K562 (cell line): Measurements from ENCODE around the gene NPC1. TPM values are rescaled to one million over a fixed set of nuclear protein-coding genes. Genes with fewer than 3 reads are reported as not detected.

Experiments used
- ATAC-seq: fragments of 200-7000 bp; cut with Tn5 transposase; 3 replicates; pipeline ENCODE4 v1.9.1; 2020; ENCODE audit warnings: moderate library complexity
- BruUV-seq: library from RNA; stranded (reverse); fragments of 400-500 nt; replicated peaks from 2 replicates; lab custom pipeline; 2021; lab: Mats Ljungman, UMichigan
- CTCF ChIA-PET: fragments of 300-600 bp; formaldehyde crosslinking; extraction: SDS; loops from one replicate; lab custom pipeline; 2021; ENCODE audit warnings: low intra/inter-chr PET ratio; lab: Yijun Ruan, JAX
- POLR2A ChIA-PET: fragments of 300-600, 350-650 bp; sonication (Branson Sonifier 250); formaldehyde crosslinking; extraction: SDS; loops from one replicate; lab custom pipeline; 2021; ENCODE audit warnings: antibody characterized with exemption, inconsistent platforms; lab: Yijun Ruan, JAX
- DNase-seq, 4 experiments: peaks; one replicate each; pipeline versions ENCODE4 v3.0.0 to v3.0.0-alpha.2; 2011 to 2018; ENCODE audit warnings: low spot score in 3 of 4, mixed read lengths in 3 of 4; ENCODE audit errors: extremely low read depth in 1 of 4
- FAIRE-seq: peaks from 2 replicates; lab custom pipeline; 2011; peaks lifted over from hg19 to GRCh38; lab: Jason Lieb, UNC
- H2AFZ ChIP-seq: 2 replicates; pipeline ENCODE4 v1.6.0; 2011; ENCODE audit warnings: low read depth, low read length, control low read depth, inconsistent platforms
- H3K27ac ChIP-seq: fragments of 200-600 bp; 3 replicates; pipeline ENCODE4 v1.8.0; 2011; ENCODE audit warnings: low read depth, mild to moderate bottlenecking, control low read depth, inconsistent platforms, low read length, moderate library complexity, mixed read lengths; ENCODE audit errors: extremely low read depth
- H3K27me3 ChIP-seq, 2 experiments: fragments of 300-600 bp in 1 of 2; 2 replicates in 1 of 2; 3 replicates in 1 of 2; pipeline versions ENCODE4 v1.6.0 to v1.8.0; 2011; ENCODE audit warnings: inconsistent platforms in 2 of 2, low read length in 2 of 2, mild to moderate bottlenecking in 1 of 2, mixed read lengths in 1 of 2, moderate library complexity in 1 of 2; ENCODE audit not compliant: control insufficient read depth in 2 of 2, insufficient read depth in 2 of 2
- H3K36me3 ChIP-seq: fragments of 300-600 bp; 3 replicates; pipeline ENCODE4 v1.8.0; 2011; ENCODE audit warnings: mild to moderate bottlenecking, low read length, inconsistent platforms; ENCODE audit not compliant: control insufficient read depth, insufficient read depth
- H3K4me1 ChIP-seq, 2 experiments: fragments of 200-600 bp in 1 of 2; replicated peaks in 1 of 2; 2 replicates in 1 of 2; 3 replicates in 1 of 2; pipeline versions ENCODE4 v1.5.1 to v1.8.0; 2011; ENCODE audit warnings: inconsistent platforms in 2 of 2, low read length in 2 of 2, mild to moderate bottlenecking in 1 of 2, mixed read lengths in 1 of 2, moderate library complexity in 1 of 2; ENCODE audit not compliant: control insufficient read depth in 2 of 2, insufficient read depth in 2 of 2
- H3K4me2 ChIP-seq: 2 replicates; pipeline ENCODE4 v1.6.1; 2011; ENCODE audit warnings: low read length, control low read depth, inconsistent platforms, mixed read lengths; ENCODE audit not compliant: insufficient read depth
- H3K4me3 ChIP-seq: fragments of 200-600 bp; sonication (generic), shearing (Covaris generic); 2 replicates; pipeline ENCODE4 v1.5.1; 2016; ENCODE audit warnings: control low read depth, inconsistent platforms
- H3K79me2 ChIP-seq: fragments of 200-600 bp; 3 replicates; pipeline ENCODE4 v1.8.0; 2011; ENCODE audit warnings: low read length, inconsistent platforms; ENCODE audit not compliant: control insufficient read depth, insufficient read depth
- H3K9ac ChIP-seq, 2 experiments: 2 replicates each; pipeline versions ENCODE4 v1.6.0 to v1.6.1; 2011; ENCODE audit warnings: low read depth in 2 of 2, low read length in 2 of 2, control low read depth in 1 of 2, inconsistent platforms in 1 of 2, mild to moderate bottlenecking in 1 of 2, mixed read lengths in 1 of 2; ENCODE audit not compliant: insufficient read depth in 1 of 2
- H3K9me1 ChIP-seq: one replicate; pipeline ENCODE4 v1.6.0; 2011; ENCODE audit warnings: inconsistent platforms, mild to moderate bottlenecking, low read length, moderate library complexity; ENCODE audit not compliant: control insufficient read depth, insufficient read depth
- H3K9me3 ChIP-seq: replicated peaks from 2 replicates; pipeline ENCODE4 v1.5.1; 2011; ENCODE audit warnings: low read depth, low read length, inconsistent platforms; ENCODE audit not compliant: control insufficient read depth, insufficient read depth
- H4K20me1 ChIP-seq: replicated peaks from 2 replicates; pipeline ENCODE4 v1.6.1; 2011; ENCODE audit warnings: low read length, inconsistent platforms, mixed read lengths; ENCODE audit not compliant: control insufficient read depth, insufficient read depth
- ARNT ChIP-seq, 2 experiments: fragments of 450-650 bp; IDR thresholded peaks; 2 replicates each; pipeline ENCODE4 v1.6.1; 2016; ENCODE audit warnings: mild to moderate bottlenecking in 1 of 2
- CBFA2T3 ChIP-seq: fragments of 450-650 bp; IDR thresholded peaks from 2 replicates; pipeline ENCODE4 v1.6.1; 2017
- CXXC5 ChIP-seq: fragments of 250-450 bp; sonication (Bioruptor Pico); IDR thresholded peaks from 2 replicates; pipeline ENCODE4 v1.8.0; 2022; ENCODE audit warnings: inconsistent platforms, mild to moderate bottlenecking, moderate library complexity
- EP300 ChIP-seq: IDR thresholded peaks from 2 replicates; pipeline ENCODE4 v1.6.1; 2012; ENCODE audit warnings: low read length, improper control_type of control experiment
- GABPA ChIP-seq: fragments of 200-800 bp; sonication (Bioruptor generic); conservative IDR thresholded peaks from 2 replicates; pipeline ENCODE4 v1.6.1; 2016; ENCODE audit warnings: low read depth, missing genetic modification characterization, missing compliant biosample characterization
- PHTF2 ChIP-seq: fragments of 250-450 bp; sonication (Bioruptor Pico); IDR thresholded peaks from 2 replicates; pipeline ENCODE4 v1.5.0; 2021; ENCODE audit warnings: mild to moderate bottlenecking
- YBX1 ChIP-seq: fragments of 450-650 bp; IDR thresholded peaks from 2 replicates; pipeline ENCODE4 v1.7.1; 2016; ENCODE audit warnings: mild to moderate bottlenecking
- ZBED1 ChIP-seq: IDR thresholded peaks from 2 replicates; pipeline ENCODE4 v1.6.1; 2014
- ZNF146 ChIP-seq: IDR thresholded peaks from one replicate; pipeline ENCODE4 v1.6.1; 2018; ENCODE audit warnings: missing compliant biosample characterization; ENCODE audit not compliant: unreplicated experiment
- ZNF717 ChIP-seq: fragments of 250-450 bp; sonication (Bioruptor Pico); IDR thresholded peaks from 2 replicates; pipeline ENCODE4 v1.5.0; 2021
- ZSCAN29 ChIP-seq: fragments of 450-650 bp; IDR thresholded peaks from 2 replicates; pipeline ENCODE4 v1.6.1; 2017
- WGBS: fragments of 100-300 bp; shearing (Covaris generic); methylation state at CpG from one replicate; pipeline ENCODE4 v1.1.6; 2016; ENCODE audit warnings: low coverage, mixed read lengths; ENCODE audit not compliant: insufficient coverage; ENCODE audit errors: missing lambda C conversion rate; 5-methylcytosine and 5-hydroxymethylcytosine counted together
- in situ Hi-C: fragments of 300-500 bp; cut with MboI; formaldehyde crosslinking; loops from 4 replicates; pipeline ENCODE4 v1.15.0; 2018; ENCODE audit warnings: inconsistent platforms, mixed read lengths
- intact Hi-C: fragments of 100-400 bp; cut with micrococcal nuclease; formaldehyde crosslinking; loops from 2 replicates; pipeline ENCODE4 v1.14.2; 2022
- polyA plus RNA-seq, 8 experiments: library from polyadenylated mRNA; depleted of rRNA in 4 of 8; stranded (reverse) in 5 of 8; unstranded in 3 of 8; fragments of >200 nt; fragmentation: Nextera tagmentation in 2 of 8; fragmentation: Illumina TruSeq in 1 of 8; extraction: Ambion mirVana in 2 of 8; extraction: Trizol in 1 of 8; gene quantifications; 2 replicates each; pipeline versions ENCODE4 v1.2.1 to v1.2.3, GENCODE V29; 2011 to 2014; ENCODE audit warnings: inconsistent platforms in 1 of 8, missing spikeins in 1 of 8
- total RNA-seq, 7 experiments: library from RNA; depleted of rRNA in 6 of 7; stranded (reverse); fragments of >200 nt in 6 of 7; fragmentation: Illumina TruSeq in 2 of 7; extraction: Trizol in 2 of 7; gene quantifications; 2 replicates each; pipeline versions ENCODE4 v1.2.1 to v1.2.3, GENCODE V29; 2011 to 2021; ENCODE audit warnings: low replicate concordance in 1 of 7
- TF ChIP-seq, protein P1 (sequence below): fragments of 450-650 bp; formaldehyde crosslinking; conservative IDR thresholded peaks from 2 replicates; pipeline ENCODE4 v1.4.0; 2022; ENCODE audit warnings: mild to moderate bottlenecking, missing genetic modification characterization
- TF ChIP-seq, protein P2 (sequence below): sonication (generic); formaldehyde crosslinking; IDR thresholded peaks from 2 replicates; pipeline ENCODE4 v1.8.1; 2023; ENCODE audit warnings: mild to moderate bottlenecking, missing genetic modification reagents

The NPC1 gene
- total and polyA plus RNA-seq, 9 of the 15 experiments (the other 6 are each of a cell fraction or from before 2014, with no cell fraction given), result 17.1 to 45.9 (median 27.6) TPM

DNA sequence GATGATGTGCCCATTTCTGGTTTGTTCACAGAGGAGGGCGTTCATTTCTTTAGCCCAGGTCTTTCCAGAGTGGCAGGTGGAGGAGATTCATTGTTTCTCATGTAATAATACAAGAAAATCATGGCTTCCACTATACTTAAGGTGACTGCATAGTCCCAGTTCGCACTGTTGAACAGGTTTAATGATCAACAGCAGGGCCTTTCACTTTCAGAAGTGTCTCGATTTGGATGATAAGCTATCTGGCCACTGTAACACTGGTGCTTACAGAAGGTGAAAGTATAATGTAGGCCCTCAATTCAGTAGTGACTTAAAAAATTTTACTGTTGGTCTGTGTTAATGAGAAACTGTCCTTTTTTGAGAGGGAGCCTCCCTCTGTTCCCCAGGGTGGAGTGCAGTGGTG is 81.6 kb downstream of the NPC1 start:
- intact Hi-C loops, result loop anchor here (5.0 to 10.0 kb wide), 5 partner anchors 270 to 707 kb away; partner anchors contain the start of gene CABLES1
- Histone ChIP-seq H3K9ac (peak overlapping the region; percentile 60 to 84; a peak in 2 of 4 replicates), H3K9me3 (no peaks in the 10 kb centered on the region), H4K20me1 (0 out of 2 replicates have a peak, but pooled peaks cover 3% of the 10 kb centered on the region), H3K27ac (no peak overlapping the region), H3K36me3 (peaks cover 33% of the 10 kb centered on the region), H3K27me3 (no peaks in the 10 kb centered on the region), H3K4me3 (peak overlapping the region; percentile 84), H3K4me1 (peaks cover 15 to 17% of the 10 kb centered on the region in 2 experiments; a peak in 4 of 5 replicates), H3K79me2 (peaks cover 18% of the 10 kb centered on the region), H3K9me1 (peaks cover 3% of the 10 kb centered on the region), H3K4me2 (peak overlapping the region; percentile 89), H2AFZ (no peak overlapping the region)
- in situ Hi-C loops, result loop anchor here (10.0 kb wide), 1 partner anchor 210 kb away; no protein-coding TSS in a partner anchor
- no peak for DNase-seq
- no TSS peak for BruUV-seq
- no peak for ATAC-seq
- no peak for FAIRE-seq
- TF ChIP-seq, protein P1, sequence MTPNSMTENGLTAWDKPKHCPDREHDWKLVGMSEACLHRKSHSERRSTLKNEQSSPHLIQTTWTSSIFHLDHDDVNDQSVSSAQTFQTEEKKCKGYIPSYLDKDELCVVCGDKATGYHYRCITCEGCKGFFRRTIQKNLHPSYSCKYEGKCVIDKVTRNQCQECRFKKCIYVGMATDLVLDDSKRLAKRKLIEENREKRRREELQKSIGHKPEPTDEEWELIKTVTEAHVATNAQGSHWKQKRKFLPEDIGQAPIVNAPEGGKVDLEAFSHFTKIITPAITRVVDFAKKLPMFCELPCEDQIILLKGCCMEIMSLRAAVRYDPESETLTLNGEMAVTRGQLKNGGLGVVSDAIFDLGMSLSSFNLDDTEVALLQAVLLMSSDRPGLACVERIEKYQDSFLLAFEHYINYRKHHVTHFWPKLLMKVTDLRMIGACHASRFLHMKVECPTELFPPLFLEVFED, result no peak
- TF ChIP-seq CXXC5 (CRISPR knock-in tag) (no peak), ZBED1 (no peak), YBX1 (no peak), CBFA2T3 (no peak), ZNF146 (CRISPR knock-in tag) (no peak), PHTF2 (CRISPR knock-in tag) (no peak), ARNT (IDR thresholded peaks at IDR 0.05) (no peak), ZNF717 (CRISPR knock-in tag) (no peak), GABPA (no peak), ZSCAN29 (no peak), EP300 (no peak)
- TF ChIP-seq, protein P2, sequence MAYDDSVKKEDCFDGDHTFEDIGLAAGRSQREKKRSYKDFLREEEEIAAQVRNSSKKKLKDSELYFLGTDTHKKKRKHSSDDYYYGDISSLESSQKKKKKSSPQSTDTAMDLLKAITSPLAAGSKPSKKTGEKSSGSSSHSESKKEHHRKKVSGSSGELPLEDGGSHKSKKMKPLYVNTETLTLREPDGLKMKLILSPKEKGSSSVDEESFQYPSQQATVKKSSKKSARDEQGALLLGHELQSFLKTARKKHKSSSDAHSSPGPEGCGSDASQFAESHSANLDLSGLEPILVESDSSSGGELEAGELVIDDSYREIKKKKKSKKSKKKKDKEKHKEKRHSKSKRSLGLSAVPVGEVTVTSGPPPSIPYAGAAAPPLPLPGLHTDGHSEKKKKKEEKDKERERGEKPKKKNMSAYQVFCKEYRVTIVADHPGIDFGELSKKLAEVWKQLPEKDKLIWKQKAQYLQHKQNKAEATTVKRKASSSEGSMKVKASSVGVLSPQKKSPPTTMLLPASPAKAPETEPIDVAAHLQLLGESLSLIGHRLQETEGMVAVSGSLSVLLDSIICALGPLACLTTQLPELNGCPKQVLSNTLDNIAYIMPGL, result no peak
- POLR2A ChIA-PET, result interaction anchor here (0.8 to 1.6 kb wide), 2 partner anchors 12 to 81 kb away, joined by 3 to 5 read pairs; no protein-coding TSS in a partner anchor
- CTCF ChIA-PET, result interaction anchor here (0.5 to 1.4 kb wide), 2 partner anchors 373 to 575 kb away, joined by 3 to 5 read pairs; no protein-coding TSS in a partner anchor
- WGBS, result 32% methylated on average over 3 of the region's 3 CpGs
